Osteocyte (in vitro differentiated cells): ENCODE measurements around the gene ATXN1. TPM values are rescaled to one million over a fixed set of nuclear protein-coding genes. Genes with fewer than 3 reads are reported as not detected.

Experiments used
- DNase-seq: peaks from one replicate; pipeline ENCODE4 v3.0.0; 2021; ENCODE audit warnings: mixed read lengths; ENCODE audit not compliant: unreplicated experiment; ENCODE audit errors: extremely low spot score
- H3K27ac Mint-ChIP-seq: one replicate; pipeline ENCODE4 v1.8.0; 2021; ENCODE audit warnings: mild to moderate bottlenecking, mixed read lengths; ENCODE audit not compliant: unreplicated experiment
- H3K27me3 Mint-ChIP-seq: one replicate; pipeline ENCODE4 v1.8.0; 2021; ENCODE audit warnings: mixed read lengths; ENCODE audit not compliant: unreplicated experiment
- H3K36me3 Mint-ChIP-seq: one replicate; pipeline ENCODE4 v1.8.0; 2021; ENCODE audit warnings: mixed read lengths; ENCODE audit not compliant: unreplicated experiment
- H3K4me1 Mint-ChIP-seq: one replicate; pipeline ENCODE4 v1.8.0; 2021; ENCODE audit warnings: mixed read lengths; ENCODE audit not compliant: unreplicated experiment
- H3K4me3 Mint-ChIP-seq: one replicate; pipeline ENCODE4 v1.8.0; 2021; ENCODE audit warnings: mild to moderate bottlenecking, moderate library complexity, mixed read lengths; ENCODE audit not compliant: unreplicated experiment
- H3K9me3 Mint-ChIP-seq: one replicate; pipeline ENCODE4 v1.8.0; 2021; ENCODE audit warnings: mixed read lengths; ENCODE audit not compliant: unreplicated experiment
- CTCF ChIP-seq: fragments of 200-600 bp; sonication (generic); IDR thresholded peaks from 2 replicates; pipeline ENCODE4 v1.5.0; 2021; ENCODE audit warnings: antibody characterized with exemption, mild to moderate bottlenecking, moderate library complexity
- total RNA-seq: library from RNA; stranded (reverse); gene quantifications from 2 replicates; pipeline ENCODE4 v1.2.1, GENCODE V29; 2021

Gene ATXN1
- total RNA-seq, 1 donor from 2014 or later, result 54.4 TPM

- peaks cover 3% of the 10 kb centered on the region for H3K36me3 Mint-ChIP-seq
- H3K4me3 Mint-ChIP-seq, result no peak overlapping the region
- peaks cover 42% of the 10 kb centered on the region for H3K4me1 Mint-ChIP-seq
- no peak overlapping the region for H3K27ac Mint-ChIP-seq
- DNase-seq, result no peak
- no peaks in the 10 kb centered on the region for H3K27me3 Mint-ChIP-seq
- H3K9me3 Mint-ChIP-seq, result no peaks in the 10 kb centered on the region
- TF ChIP-seq CTCF, result no peak
Measured at GRCh38 chr6:16700916-16701234, 60.4 kb downstream of the ATXN1 start.

GRCh38 chr6:16700202-16700915, 60.9 kb downstream of the ATXN1 start:
- no peak overlapping the region for H3K27ac Mint-ChIP-seq
- no peak overlapping the region for H3K4me3 Mint-ChIP-seq
- H3K27me3 Mint-ChIP-seq, result no peaks in the 10 kb centered on the region
- DNase-seq, result no peak
- peaks cover 3% of the 10 kb centered on the region for H3K36me3 Mint-ChIP-seq
- H3K4me1 Mint-ChIP-seq, result peaks cover 42% of the 10 kb centered on the region
- TF ChIP-seq CTCF, result no peak
- H3K9me3 Mint-ChIP-seq, result no peaks in the 10 kb centered on the region

- DNase-seq, result no peak
- Mint-ChIP-seq H3K27me3 (no peaks in the 10 kb centered on the region), H3K27ac (peak overlapping the region; percentile 48), H3K36me3 (peaks cover 3% of the 10 kb centered on the region), H3K9me3 (no peaks in the 10 kb centered on the region), H3K4me1 (peaks cover 34% of the 10 kb centered on the region), H3K4me3 (no peak overlapping the region)
- TF ChIP-seq CTCF, result no peak
Measured at GRCh38 chr6:16698997-16699868, 62.0 kb downstream of the ATXN1 start.

GRCh38 chr6:16698162-16698533, 63.1 kb downstream of the ATXN1 start:
- Mint-ChIP-seq H3K4me3 (no peak overlapping the region), H3K9me3 (no peaks in the 10 kb centered on the region), H3K36me3 (peaks cover 3% of the 10 kb centered on the region), H3K27ac (peak overlapping the region; percentile 39), H3K4me1 (peaks cover 31% of the 10 kb centered on the region), H3K27me3 (no peaks in the 10 kb centered on the region)
- DNase-seq, result no peak
- no peak for TF ChIP-seq CTCF

GRCh38 chr6:16697437-16698161, 63.7 kb downstream of the ATXN1 start:
- TF ChIP-seq CTCF, result no peak
- Mint-ChIP-seq H3K27me3 (no peaks in the 10 kb centered on the region), H3K27ac (peak overlapping the region; percentile 39), H3K4me3 (no peak overlapping the region), H3K9me3 (no peaks in the 10 kb centered on the region), H3K36me3 (peaks cover 4% of the 10 kb centered on the region), H3K4me1 (peaks cover 31% of the 10 kb centered on the region)
- no peak for DNase-seq
